ENCODE data around the gene GNB4.

Gene GNB4

GRCh38 chr3:179432451-179432850 is 18.8 kb downstream of the GNB4 start:
- no peak for DNase-seq

- DNase-seq: no peak
Observed at GRCh38 chr3:179432021-179432420, 19.2 kb downstream of the GNB4 start.

GRCh38 chr3:179430277-179430870 is 20.9 kb downstream of the GNB4 start:
- no peak for DNase-seq

- DNase-seq: no peak
Observed at GRCh38 chr3:179428876-179429548, 22.3 kb downstream of the GNB4 start.

- no peak for DNase-seq
Observed at GRCh38 chr3:179425075-179425474, 26.2 kb downstream of the GNB4 start.

GRCh38 chr3:179421500-179421899 is 29.8 kb downstream of the GNB4 start:
- no peak for DNase-seq

- DNase-seq: no peak
Observed at GRCh38 chr3:179418610-179419009, 32.7 kb downstream of the GNB4 start.

GRCh38 chr3:179416681-179417080 is 34.6 kb downstream of the GNB4 start:
- DNase-seq: no peak

GRCh38 chr3:179415377-179415776 is 35.9 kb downstream of the GNB4 start:
- DNase-seq: no peak

- no peak for DNase-seq
Observed at GRCh38 chr3:179414804-179415203, 36.5 kb downstream of the GNB4 start.

- no peak for DNase-seq
Observed at GRCh38 chr3:179410999-179411398, 40.3 kb downstream of the GNB4 start.

GRCh38 chr3:179410331-179410730 is 40.9 kb downstream of the GNB4 start:
- DNase-seq: no peak

GRCh38 chr3:179404307-179404706 is 47.0 kb downstream of the GNB4 start:
- no peak for DNase-seq

GRCh38 chr3:179402963-179403362 is 48.3 kb downstream of the GNB4 start:
- no peak for DNase-seq

GRCh38 chr3:179401561-179401960 is 49.7 kb downstream of the GNB4 start:
- no peak for DNase-seq

GRCh38 chr3:179398574-179399231 is 52.6 kb downstream of the GNB4 start:
- DNase-seq: no peak

- no peak for DNase-seq
Observed at GRCh38 chr3:179391906-179392305, 59.4 kb downstream of the GNB4 start.

GRCh38 chr3:179376474-179376873 is 74.8 kb downstream of the GNB4 start:
- no peak for DNase-seq

GRCh38 chr3:179375091-179375999 is 75.9 kb downstream of the GNB4 start:
- no peak for DNase-seq

GRCh38 chr3:179373938-179374337 is 77.3 kb downstream of the GNB4 start:
- no peak for DNase-seq

- no peak for DNase-seq
Observed at GRCh38 chr3:179369621-179370020, 81.6 kb downstream of the GNB4 start.

GRCh38 chr3:179363332-179363731 is 87.9 kb downstream of the GNB4 start:
- DNase-seq: no peak

GRCh38 chr3:179355996-179356395 is 95.3 kb downstream of the GNB4 start:
- DNase-seq: no peak
